GM19240 (cell line): ENCODE measurements around the gene DSTN.

Source experiments
- DNase-seq: peaks from one replicate; pipeline ENCODE4 v3.0.0; 2011; ENCODE audit warnings: low spot score; ENCODE audit not compliant: insufficient read length

Gene DSTN

DNA sequence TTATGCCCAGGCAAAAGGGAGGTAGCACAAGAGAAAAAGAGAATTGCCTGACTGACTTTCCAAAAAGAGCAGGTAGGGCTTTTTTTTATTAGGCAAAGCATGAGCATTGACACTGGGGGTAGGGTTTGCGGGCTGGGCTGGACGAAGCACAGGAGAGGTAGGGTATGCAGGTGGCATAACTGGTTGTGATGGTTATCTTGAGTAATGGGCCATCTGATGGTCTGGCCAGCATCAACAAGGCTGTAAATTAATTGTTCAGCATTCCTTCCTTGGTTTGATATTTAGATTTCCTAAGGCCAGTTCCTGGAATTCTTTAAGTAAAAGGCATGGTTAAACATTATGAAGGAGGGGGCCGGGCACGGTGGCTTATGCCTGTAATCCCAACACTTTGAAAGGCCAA lies 24.7 kb upstream of the DSTN start:
- DNase-seq: no peak

DNA sequence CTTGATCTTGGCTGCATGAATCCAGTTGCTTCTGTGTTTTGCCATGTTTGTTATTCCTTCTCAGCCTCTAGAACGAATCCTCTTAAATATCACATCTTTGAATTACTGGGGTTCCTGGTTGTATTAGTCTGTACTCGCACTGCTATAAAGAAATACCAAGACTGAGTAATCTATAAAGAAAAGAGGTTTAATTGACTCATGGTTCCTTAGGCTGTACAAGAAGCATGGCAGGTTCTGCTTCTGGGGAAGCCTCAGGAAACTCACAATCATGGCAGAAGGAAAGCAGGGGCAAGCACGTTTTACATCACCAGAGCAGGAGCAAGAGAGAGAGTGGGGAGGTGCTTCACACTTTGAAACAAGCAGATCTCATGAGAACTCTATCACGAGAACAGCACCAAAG lies 20.7 kb upstream of the DSTN start:
- no peak for DNase-seq

DNA sequence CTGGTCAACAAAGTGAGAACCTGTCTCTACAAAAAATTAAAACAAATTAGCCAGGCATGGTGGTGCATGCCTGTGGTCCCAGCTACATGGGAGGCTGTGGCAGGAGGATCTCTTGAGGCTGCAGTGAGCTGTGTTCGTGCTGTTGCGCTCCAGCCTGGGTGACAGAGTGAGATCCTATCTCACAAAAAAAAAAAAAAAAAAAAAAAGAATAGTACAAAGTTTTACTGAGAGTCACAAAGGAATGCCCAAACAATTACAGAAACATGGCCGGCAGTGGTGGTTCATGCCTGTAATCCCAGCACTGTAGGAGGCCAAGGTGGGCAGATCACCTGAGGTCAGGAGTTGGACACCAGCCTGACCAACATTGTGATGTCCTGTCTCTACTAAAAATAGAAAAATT lies 14.8 kb upstream of the DSTN start:
- DNase-seq: no peak

DNA sequence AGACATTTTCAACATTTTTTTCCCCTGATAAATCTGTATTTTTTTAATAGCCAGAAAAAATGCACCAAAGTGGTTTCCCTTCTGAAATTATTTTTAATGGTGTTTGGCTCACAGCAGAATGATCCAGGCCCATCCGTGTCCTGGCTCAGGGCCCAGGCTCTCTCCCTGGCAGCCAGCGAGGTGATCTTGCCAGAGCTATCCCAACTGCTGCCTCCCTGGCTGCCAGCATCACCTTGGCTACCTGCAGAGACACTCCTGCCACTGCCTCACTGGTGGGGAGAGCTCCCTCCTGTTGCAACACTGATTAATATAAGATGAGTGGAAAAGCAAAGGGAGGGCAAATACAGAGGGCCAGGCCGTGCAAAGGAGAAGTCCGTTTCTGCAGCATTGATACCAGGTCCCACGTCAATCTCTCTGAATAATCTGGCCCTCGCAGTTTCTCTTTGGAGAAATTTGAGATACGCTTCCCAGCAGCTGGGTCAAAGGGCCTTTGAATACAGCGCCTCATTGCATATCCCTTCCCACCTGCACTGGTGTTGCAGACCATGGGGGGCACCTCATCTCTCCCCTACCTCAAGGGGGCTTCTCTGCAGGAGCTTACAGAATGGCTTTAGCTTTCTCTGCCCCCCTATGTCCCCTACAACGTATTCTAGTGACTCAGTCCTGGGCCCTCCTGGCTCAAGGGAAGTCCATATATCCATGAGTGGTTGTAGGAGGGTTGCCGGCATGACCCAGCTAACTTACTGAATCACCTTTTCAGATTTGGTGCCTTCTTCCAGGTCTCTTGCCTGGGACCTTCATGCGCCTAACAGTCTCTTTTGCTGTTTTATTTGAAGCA lies 12.8 kb upstream of the DSTN start:
- DNase-seq: no peak

DNA sequence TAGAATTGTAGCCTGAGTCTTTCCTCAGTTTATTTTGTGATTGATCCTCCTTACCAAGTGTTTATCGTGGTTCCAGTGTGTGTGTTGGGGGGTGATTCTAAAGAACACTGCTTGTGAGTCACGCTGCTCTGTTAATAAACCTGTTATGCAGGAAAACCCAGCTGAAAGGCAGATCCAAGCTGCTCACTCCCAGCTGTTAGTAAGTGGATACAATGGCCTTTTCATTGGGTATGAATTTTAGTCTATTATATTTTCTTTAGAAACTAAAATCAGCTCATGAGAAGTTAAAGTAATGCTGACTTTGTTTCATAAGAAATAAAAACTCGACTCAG lies 12.2 kb upstream of the DSTN start:
- no peak for DNase-seq

DNA sequence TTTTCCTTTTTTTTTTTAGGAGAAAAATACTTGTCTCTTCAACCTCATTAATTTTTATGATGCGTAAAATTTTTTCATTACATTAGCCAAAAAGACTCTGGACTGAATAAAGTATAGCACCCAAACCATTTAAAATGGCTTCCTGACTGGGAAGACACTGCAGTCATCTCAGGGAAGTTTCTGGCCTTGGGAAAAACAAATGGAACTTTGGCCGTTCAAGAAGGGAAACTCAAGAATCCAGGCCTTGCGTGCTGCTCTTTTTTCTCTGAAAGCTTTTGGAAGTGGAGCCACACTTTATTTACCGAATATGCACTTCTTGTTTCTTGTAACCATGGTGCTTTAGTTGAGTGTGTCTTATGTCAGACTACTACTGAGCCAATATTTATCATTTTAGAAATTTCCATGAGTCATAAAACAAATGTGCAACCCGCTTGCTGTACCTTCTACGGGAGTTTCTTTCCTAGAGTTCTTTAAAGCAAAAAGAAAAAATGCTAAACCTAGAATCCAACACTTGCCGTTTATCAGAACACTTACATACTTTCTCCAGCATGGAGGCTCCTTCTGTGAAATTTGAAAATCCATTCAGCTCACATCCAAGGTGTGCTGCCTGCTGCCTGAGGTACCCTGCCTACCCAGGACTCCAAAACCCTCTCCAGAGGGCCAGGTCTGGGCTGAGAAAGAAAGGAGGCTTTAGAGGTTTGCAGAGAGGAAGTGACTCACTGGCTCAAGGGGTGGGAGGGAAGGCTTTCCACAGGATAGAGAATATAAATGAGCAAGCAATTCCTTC lies 11.5 kb upstream of the DSTN start:
- no peak for DNase-seq

DNA sequence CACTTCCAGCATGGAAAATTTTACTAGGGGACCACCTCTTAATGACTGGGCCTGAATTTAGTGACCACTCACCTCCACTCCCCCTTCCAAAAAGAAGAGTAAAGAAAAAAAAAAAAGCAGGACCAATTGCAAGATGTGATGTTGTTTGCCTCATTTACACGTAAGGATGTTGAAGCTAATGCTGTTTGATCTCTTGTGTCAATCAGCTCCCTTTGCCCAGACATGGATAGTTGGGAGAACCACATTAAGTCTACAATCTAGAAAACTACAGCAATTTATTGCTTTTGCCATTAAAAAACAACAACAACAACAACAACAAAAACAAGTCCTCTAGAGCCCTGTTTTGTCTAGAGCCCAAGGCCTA lies 11.0 kb upstream of the DSTN start:
- no peak for DNase-seq

DNA sequence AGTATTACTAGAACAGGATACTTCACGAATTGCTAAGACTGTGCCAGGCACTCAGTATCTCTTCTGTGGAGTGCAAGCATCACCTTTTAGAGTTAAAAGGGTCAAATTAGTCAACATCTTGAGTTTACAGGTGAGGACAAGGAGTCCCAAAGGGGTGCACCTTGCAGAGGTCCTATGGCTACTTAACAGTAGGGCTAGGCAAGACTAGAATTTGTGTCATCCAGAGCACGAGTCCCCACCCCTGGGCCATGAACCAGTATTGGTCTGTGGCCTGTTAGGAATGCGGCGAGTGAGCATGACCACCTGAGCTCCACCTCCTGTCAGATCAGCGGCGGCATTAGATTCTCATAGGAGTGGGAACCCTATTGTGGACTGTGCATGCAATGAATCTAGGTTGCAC lies 10.5 kb upstream of the DSTN start:
- DNase-seq: no peak

DNA sequence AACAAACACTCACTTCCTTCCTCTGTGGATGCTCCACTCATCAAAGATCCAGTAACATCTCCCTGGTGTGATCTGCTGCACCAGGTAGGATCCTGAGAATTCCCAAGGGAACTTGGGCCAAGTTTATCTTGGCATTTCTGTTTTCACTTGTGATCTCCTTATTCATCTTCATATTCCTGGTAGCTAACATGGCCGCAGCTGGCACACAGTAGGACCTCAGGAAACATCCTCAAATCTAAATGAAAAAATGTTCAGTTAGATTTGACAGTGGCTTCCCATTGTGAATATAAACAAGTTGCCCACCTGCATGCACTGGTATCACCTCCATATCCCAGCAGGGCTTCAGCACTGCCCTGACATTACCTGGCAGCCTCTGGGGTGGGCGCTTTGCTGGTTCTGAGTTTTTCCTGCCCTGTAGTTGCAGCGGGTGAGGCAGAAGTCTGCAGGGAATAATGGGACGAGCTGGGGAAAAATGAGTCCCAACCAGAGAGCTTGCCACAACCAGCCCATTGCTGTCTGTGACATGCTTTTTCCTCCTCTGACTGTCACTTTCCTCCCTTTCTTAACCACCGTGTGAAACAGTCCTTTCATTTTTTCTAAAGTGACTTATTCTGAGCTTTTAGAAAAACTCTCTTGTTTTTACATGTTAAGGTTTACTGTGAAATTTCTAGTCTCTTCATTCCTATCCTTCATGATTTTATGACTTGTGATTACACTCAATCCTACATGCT lies 9.4 kb upstream of the DSTN start:
- no peak for DNase-seq

DNA sequence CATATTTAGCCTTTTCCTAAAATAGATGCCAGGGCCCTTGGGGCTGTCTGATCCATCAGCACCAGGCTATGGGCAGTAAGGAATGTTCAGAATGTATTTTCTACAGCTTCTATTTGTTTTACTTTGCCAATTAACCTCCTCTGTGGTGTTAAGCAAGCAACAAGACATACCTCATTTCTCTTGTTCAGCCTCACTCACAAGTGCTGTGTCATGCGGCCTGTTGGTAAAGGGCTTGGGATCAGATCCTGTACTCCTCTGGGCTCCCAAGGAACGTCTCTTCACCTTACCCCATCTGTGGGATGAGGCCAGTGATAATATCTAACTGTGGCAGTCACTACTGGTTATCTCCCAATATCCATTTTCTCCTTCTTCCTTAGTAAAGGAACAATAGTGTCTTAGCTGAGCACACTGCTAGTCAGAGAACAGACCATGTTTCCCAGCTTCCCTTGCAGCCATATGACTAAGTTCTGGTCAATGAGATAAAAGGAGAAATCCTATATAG lies 7.0 kb upstream of the DSTN start:
- DNase-seq: no peak

DNA sequence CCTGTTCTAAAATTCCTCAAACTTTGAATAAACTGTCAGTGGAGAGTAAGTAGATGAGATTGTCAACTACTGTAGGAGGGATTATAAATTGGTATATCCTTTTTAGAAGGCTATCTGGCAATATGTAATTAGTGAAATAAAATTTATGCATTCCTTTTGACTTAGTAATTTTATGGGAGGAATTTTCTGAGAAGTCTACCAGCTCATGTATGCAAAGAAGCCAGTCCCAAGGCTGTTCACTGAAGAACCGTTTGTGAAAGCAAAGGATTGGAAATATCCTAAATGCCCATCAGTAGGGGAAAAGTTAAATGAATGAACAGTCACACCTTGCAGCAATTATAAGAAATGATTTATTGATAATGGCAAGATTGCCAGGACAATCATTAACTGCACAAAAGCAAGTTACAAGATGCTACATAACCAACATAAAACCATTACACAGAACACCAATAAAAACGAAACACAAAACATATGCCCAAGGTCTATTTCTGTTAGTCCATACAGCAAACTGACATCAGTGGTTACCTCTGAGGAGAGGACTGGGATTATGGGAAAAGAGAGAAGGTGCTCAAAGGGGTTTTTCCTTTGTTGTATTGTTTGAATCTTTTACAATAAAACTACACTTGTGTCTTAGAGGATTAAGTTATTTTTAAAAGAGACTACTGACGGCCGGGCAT lies 4.6 kb upstream of the DSTN start:
- no peak for DNase-seq

DNA sequence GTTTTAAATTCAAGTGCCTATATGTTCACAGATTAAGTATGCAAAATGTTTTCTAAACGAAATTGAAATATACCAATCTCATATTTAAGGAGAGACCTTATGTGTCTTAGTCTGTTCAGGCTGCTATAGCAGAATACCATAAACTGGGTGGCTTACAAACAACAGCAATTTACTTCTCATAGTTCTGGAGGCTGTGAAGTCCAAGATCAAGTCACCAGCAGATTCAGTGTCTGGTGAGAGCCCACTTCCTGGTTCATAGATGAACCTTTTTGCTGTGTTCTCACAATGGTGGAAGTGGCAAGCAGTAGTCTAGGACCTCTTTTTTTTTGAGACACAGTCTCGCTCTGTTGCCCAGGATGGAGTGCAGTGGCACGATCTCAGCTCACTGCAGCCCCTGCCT lies 3.5 kb upstream of the DSTN start:
- no peak for DNase-seq

DNA sequence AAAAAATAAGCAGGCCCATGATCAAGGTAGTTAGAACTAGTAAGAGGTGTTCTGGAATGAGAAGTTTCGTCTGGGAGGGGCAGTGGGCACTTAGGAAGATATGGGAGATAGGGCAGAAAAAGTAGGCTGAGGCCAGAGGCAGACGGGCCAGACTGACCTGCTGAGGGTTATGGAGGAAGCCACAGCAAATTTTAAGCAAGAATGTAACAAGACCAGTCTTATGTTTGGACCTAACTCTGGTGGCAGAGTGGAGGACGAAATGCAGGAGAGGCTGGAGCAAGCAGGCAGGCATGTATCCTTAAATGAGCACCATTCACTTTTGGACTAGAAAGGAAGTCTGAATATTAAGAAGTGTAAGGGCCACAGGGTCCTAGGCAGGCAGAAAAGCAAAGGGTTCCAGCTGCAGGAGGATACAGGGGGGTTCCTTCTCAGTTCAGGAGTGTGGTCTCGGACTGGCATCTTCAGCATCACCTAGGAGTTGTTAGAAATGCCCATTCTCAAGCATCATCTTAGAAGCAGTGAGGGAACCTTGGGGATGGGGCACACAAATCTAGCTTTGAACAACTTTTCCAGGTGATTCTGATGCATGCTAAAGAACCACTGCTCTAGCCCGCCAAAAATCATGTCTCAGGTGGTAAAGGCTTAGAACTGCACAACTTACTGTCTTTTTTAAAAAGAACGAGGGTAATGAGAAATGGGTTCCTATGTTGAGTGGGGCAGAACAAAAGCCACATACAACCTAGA lies 1.7 kb upstream of the DSTN start:
- DNase-seq: no peak

DNA sequence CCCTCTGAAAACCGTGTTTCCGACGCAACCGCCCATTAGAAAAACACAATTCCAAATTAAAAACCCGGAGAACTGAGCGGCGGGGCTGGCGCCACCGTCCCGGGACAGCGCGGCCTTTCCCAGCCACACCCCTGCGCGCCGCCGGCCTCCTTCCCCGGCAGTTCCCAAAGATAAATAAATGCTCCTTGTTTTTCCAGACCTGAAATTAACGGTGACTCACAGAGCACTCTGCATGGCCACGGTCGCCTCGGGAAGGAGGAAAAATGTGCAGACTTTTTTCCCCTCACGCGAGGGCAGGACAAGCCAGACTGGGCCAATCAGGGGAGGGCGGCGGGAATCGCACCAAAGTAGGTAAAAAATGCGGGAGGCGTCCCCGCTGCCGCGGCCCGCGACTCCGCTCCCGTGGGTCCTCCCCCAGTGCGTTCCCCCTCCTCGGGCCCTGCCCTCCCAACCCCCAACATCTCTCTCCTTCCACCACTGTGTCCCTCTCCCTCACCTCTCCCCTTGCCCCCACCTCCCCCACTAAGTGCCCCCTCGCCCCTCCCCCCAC lies 828 bp upstream of the DSTN start:
- DNase-seq: no peak

DNA sequence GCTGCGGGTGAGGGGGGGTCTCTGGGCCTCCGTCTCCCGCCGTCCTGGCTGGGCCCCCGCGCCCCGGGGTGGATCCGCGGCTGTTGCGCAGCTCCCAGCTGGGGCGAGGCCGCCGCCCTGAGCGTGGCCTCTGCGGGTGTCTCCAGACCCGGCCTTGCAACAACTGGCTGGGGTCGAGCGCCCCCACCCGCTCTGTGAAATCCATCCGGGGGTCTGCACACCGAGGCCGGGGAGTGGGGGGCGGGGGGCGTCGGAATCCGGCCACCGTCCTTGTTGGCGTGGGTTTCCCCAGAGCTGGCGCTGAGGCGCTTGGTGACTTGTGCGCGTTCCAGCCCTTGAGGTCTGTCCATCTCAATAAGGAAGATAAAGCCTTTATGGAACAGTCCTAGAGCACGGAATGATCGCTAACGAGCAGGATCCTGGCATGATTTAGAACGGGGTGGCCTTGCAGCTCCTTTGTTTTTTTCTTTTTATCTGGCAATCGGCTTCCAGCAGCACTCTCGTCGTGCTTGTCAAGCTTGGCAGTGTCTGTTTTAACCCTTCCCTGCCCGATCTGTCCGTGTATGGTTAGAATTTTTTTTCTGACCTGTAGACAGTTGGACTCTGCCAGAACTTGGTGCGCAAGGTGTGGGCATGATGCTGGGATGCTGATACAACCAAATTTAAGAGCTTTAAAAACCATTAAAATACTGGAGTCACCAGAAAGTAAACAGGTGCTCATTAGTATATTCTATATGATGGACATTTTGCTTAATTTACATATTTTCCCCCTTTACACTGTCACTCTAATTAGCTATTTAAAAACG lies 675 bp downstream of the DSTN start:
- DNase-seq: no peak

DNA sequence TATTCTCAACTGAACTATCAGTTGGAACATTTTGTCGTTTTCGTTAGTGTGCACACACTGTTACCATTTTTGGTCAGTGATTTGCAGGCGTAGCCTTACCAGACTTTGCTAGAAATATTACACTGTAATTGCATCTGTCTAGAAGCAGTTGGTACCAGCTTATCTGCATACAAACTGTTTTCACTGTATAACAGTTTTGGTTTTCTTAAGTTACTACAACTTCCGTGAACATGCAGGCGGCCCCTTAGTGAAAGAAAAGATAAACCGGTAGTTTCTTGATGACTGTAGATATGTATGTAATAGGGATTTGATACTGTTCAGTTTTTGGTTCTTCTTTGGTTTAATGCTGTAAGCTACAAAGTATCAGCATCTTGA lies 1.3 kb downstream of the DSTN start:
- DNase-seq: no peak

DNA sequence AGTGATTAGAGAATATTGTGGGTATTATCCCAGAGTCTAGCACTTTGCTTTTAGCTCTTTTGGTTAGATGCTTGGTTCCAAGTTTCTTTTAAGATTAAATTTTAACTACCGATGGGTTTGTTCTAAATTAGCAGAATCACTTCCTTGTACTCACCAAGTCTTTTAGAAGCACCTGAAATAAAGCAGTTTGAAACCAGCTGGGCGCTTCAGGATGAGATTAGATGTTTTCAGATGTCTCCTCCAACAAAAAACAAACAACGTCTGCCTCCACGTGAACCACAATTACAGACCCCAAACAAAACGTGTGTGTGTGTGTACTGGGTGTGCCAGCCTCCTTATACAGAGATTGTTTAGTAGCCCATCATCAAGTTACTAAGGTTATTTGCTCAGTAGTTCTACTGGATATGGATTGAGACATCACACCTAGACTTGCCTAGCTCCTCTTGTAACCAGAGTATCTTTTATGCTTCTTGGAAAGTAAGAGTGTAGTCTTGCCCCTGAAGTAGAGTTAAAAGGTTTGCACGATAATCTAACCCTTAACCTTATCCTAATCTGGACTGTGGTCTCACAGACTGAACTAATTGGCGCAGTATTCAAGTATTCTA lies 2.3 kb downstream of the DSTN start:
- DNase-seq: no peak

DNA sequence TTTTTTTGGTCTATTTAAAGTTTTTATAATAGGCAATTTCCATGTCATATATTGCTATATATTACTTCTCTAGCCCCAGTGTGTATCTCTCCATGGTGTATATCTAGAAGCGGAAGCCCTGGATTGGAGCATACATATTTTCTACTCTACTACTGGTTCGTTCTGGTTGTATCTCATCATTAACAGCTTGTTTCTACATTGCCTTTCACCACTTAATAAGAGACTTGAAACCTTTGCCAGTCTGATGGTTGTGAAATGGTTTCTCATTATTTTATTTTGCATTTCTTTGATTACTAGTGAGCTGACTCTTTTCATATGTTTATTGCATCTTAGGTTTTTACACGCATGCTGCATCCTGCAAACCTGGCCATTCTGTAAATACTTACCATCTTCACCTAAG lies 3.6 kb downstream of the DSTN start:
- DNase-seq: no peak

DNA sequence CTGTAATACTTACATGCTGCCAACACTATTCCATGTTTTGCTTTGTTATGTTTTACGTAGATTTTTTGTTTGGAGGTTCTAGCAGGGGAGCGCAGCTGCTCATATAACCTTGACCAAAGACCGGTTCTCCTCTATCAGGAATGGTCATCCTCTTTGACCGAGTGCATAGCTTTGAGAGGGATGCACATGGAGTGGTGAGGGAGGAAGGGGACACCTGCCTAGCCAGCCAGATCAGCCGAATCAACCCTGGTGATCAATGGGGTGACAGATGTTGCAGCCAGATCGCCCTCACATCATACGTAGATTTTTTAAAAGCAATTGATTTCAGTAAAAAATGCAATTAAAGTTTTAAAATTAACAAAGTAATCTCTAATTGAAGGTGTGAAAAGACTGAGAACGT lies 6.3 kb downstream of the DSTN start:
- no peak for DNase-seq
